ENCODE data around the gene KIF3C. TPM values are rescaled to one million over a fixed set of nuclear protein-coding genes. Genes with fewer than 3 reads are reported as not detected.

Gene KIF3C
- total and polyA plus RNA-seq, 2 donors (not counting 3 experiments of a cell fraction or from before 2014, with no cell fraction given) = 11.4 to 40.7 TPM

GRCh38 chr2:26010943-26011342 is 28.6 kb upstream of the KIF3C start:
- no peak for TF ChIP-seq POLR2A (IDR thresholded peaks at IDR 0.05; ENCODE audit: low read depth, low read length)
- Histone ChIP-seq H3K9me1 (replicated peaks; ENCODE audit: control insufficient read depth, extremely low read depth, insufficient read depth, low read length) (no peaks in the 10 kb centered on the region), H3K9me3 (replicated peaks; ENCODE audit: control insufficient read depth, insufficient read depth, low read length) (no peaks in the 10 kb centered on the region), H3K79me2 (ENCODE audit: control insufficient read depth, insufficient read depth, low read length) (no peaks in the 10 kb centered on the region), H3K27me3 (ENCODE audit: control insufficient read depth in 2 of 2, insufficient read depth in 2 of 2, low read length in 2 of 2) (no peaks in the 10 kb centered on the region), H3K4me2 (ENCODE audit: insufficient read depth, low read length) (no peak overlapping the region), H3K4me1 (ENCODE audit: control insufficient read depth, extremely low read depth, insufficient read depth, low read length) (peaks cover 20% of the 10 kb centered on the region), H3K36me3 (ENCODE audit: control insufficient read depth in 2 of 2, extremely low read depth in 1 of 2, insufficient read depth in 2 of 2, low read length in 2 of 2) (no peaks in the 10 kb centered on the region), H3K9ac (replicated peaks; ENCODE audit: extremely low read depth, insufficient read depth, low read length) (no peak overlapping the region), H2AFZ (ENCODE audit: low read depth, low read length) (no peak overlapping the region), H3K27ac (ENCODE audit: insufficient read depth, low read depth, low read length) (no peak overlapping the region), H3K4me3 (replicated peaks in 1 of 3; ENCODE audit: insufficient read depth in 1 of 3, low read depth in 1 of 3, low read length in 3 of 3) (no peak overlapping the region), H4K20me1 (replicated peaks; ENCODE audit: control insufficient read depth, extremely low read depth, insufficient read depth, low read length) (no peaks in the 10 kb centered on the region)
- CTCF ChIA-PET = interaction anchor here (1.5 kb wide), 1 partner anchor 23 kb away, joined by 8 read pairs; the partner anchor contains the start of gene RAB10
- DNase-seq (ENCODE audit: low read depth, low spot score) (no peak), FAIRE-seq (no peak)
- POLR2A ChIA-PET = interaction anchor here (1.4 kb wide), 1 partner anchor 22 kb away, joined by 5 read pairs; no protein-coding TSS in a partner anchor
- intact Hi-C loops (cut with micrococcal nuclease) (no loop called here), dilution Hi-C loops (cut with MboI; ENCODE audit: extremely low pct_ligation_motif_present, low sequenced_read_pairs) (no loop called here)
- no TSS peak for BruUV-seq (replicated peaks)

- peaks cover 20% of the 10 kb centered on the region for H3K4me1 ChIP-seq (ENCODE audit: control insufficient read depth, extremely low read depth, insufficient read depth, low read length)
- no peak for FAIRE-seq
- TF ChIP-seq, protein P1, sequence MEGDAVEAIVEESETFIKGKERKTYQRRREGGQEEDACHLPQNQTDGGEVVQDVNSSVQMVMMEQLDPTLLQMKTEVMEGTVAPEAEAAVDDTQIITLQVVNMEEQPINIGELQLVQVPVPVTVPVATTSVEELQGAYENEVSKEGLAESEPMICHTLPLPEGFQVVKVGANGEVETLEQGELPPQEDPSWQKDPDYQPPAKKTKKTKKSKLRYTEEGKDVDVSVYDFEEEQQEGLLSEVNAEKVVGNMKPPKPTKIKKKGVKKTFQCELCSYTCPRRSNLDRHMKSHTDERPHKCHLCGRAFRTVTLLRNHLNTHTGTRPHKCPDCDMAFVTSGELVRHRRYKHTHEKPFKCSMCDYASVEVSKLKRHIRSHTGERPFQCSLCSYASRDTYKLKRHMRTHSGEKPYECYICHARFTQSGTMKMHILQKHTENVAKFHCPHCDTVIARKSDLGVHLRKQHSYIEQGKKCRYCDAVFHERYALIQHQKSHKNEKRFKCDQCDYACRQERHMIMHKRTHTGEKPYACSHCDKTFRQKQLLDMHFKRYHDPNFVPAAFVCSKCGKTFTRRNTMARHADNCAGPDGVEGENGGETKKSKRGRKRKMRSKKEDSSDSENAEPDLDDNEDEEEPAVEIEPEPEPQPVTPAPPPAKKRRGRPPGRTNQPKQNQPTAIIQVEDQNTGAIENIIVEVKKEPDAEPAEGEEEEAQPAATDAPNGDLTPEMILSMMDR (IDR thresholded peaks at IDR 0.05; ENCODE audit: extremely low read depth in 1 of 2, insufficient read depth in 1 of 2, low read depth in 1 of 2, low read length in 2 of 2) = no peak
- TF ChIP-seq FOS (IDR thresholded peaks at IDR 0.05; ENCODE audit: borderline replicate concordance, insufficient read depth, low read length) = no peak
- TF ChIP-seq POLR2AphosphoS5 (IDR thresholded peaks at IDR 0.05; ENCODE audit: insufficient read depth, low read depth, low read length) = no peak
- no peak for TF ChIP-seq JUN (IDR thresholded peaks at IDR 0.05; ENCODE audit: borderline replicate concordance, insufficient read depth, insufficient read length, low read depth)
- TF ChIP-seq POLR2A (IDR thresholded peaks at IDR 0.05; ENCODE audit: low read depth, low read length) = no peak
- no peak for TF ChIP-seq MYC (IDR thresholded peaks at IDR 0.05; ENCODE audit: low read depth, low read length)
- TF ChIP-seq EZH2 (IDR thresholded peaks at IDR 0.05; ENCODE audit: borderline replicate concordance, low read depth, low read length, severe bottlenecking) = no peak
- TF ChIP-seq GATA2 (IDR thresholded peaks at IDR 0.05; ENCODE audit: insufficient read depth, insufficient read length, low read depth, low read length) = no peak
- no peak for TF ChIP-seq MAX (IDR thresholded peaks at IDR 0.05; ENCODE audit: insufficient read depth, insufficient read length)
Observed at GRCh38 chr2:26009567-26009963, 27.3 kb upstream of the KIF3C start.

More at GRCh38 chr2:26009567-26009963, 27.3 kb upstream of the KIF3C start:
- ChIA-PET CTCF (interaction anchor here (0.8 to 0.9 kb wide), 2 partner anchors 8 to 12 kb away, joined by 3 read pairs; no protein-coding TSS in a partner anchor), POLR2A (no interaction called here)
- Histone ChIP-seq H2AFZ (ENCODE audit: low read depth, low read length) (no peak overlapping the region), H3K27me3 (ENCODE audit: control insufficient read depth in 2 of 2, insufficient read depth in 2 of 2, low read length in 2 of 2) (no peaks in the 10 kb centered on the region), H3K79me2 (ENCODE audit: control insufficient read depth, insufficient read depth, low read length) (no peaks in the 10 kb centered on the region), H3K9me3 (replicated peaks; ENCODE audit: control insufficient read depth, insufficient read depth, low read length) (no peaks in the 10 kb centered on the region), H3K36me3 (ENCODE audit: control insufficient read depth in 2 of 2, extremely low read depth in 1 of 2, insufficient read depth in 2 of 2, low read length in 2 of 2) (no peaks in the 10 kb centered on the region), H4K20me1 (replicated peaks; ENCODE audit: control insufficient read depth, extremely low read depth, insufficient read depth, low read length) (no peaks in the 10 kb centered on the region), H3K27ac (ENCODE audit: insufficient read depth, low read depth, low read length) (no peak overlapping the region), H3K4me3 (replicated peaks in 1 of 3; ENCODE audit: insufficient read depth in 1 of 3, low read depth in 1 of 3, low read length in 3 of 3) (no peak overlapping the region), H3K9me1 (replicated peaks; ENCODE audit: control insufficient read depth, extremely low read depth, insufficient read depth, low read length) (no peaks in the 10 kb centered on the region), H3K4me2 (ENCODE audit: insufficient read depth, low read length) (no peak overlapping the region), H3K9ac (replicated peaks; ENCODE audit: extremely low read depth, insufficient read depth, low read length) (no peak overlapping the region)
- no TSS peak for BruUV-seq (replicated peaks)
- intact Hi-C loops (cut with micrococcal nuclease) (no loop called here), dilution Hi-C loops (cut with MboI; ENCODE audit: extremely low pct_ligation_motif_present, low sequenced_read_pairs) (no loop called here)
- no peak for DNase-seq (ENCODE audit: low read depth, low spot score)

All from endothelial cell of umbilical vein (primary cell).